ENCODE results near the gene PRKG1. TPM values are rescaled to one million over a fixed set of nuclear protein-coding genes. Genes with fewer than 3 reads are reported as not detected.

The PRKG1 gene
- total RNA-seq, 1 experiment from 2014 or later, result 7.4 TPM

DNA sequence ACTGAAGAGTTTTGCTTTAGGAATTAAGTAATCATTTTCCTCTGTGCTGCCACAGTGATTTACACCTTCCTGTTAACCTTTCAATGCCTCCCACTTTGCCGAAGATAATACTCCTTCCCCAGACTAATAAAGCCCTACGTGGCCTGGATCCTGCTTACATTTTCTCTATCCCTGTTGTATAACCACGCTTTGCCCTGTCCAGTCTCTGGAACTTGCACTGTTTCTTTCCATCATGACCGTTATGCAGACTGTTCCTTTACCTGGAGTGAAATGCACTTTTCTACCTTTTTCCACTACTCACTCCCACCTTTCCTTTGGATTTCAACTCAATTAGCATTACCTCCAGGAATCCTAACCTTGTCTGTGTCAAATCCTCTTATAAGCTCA lies 154.4 kb downstream of the PRKG1 start:
- no peaks in the 10 kb centered on the region for H4K20me1 ChIP-seq (ENCODE audit: low read length)
- no peak overlapping the region for H3K4me2 ChIP-seq (ENCODE audit: low read length)
- no peak overlapping the region for H3K9ac ChIP-seq (ENCODE audit: low read length)
- H3K4me3 ChIP-seq (ENCODE audit: low read length), result no peak overlapping the region
- BruUV-seq (replicated peaks), result no TSS peak
- peaks cover 28% of the 10 kb centered on the region for H3K4me1 ChIP-seq (ENCODE audit: insufficient read depth, low read length)
- H3K79me2 ChIP-seq (ENCODE audit: low read length), result no peaks in the 10 kb centered on the region
- no peak for ATAC-seq
- H3K36me3 ChIP-seq (ENCODE audit: low read depth, low read length), result no peaks in the 10 kb centered on the region
- ChIA-PET CTCF (no interaction called here), POLR2A (ENCODE audit: unreplicated experiment) (no interaction called here)
- no peaks in the 10 kb centered on the region for H3K9me3 ChIP-seq (ENCODE audit: low read length)
- H2AFZ ChIP-seq (ENCODE audit: low read length), result no peak overlapping the region
- no peaks in the 10 kb centered on the region for H3F3A ChIP-seq (ENCODE audit: low read length, unreplicated experiment)
- no peaks in the 10 kb centered on the region for H3K9me2 ChIP-seq (replicated peaks; ENCODE audit: low read length)
- DNase-seq, result no peak
- H3K27ac ChIP-seq (ENCODE audit: low read length), result no peak overlapping the region
- no peaks in the 10 kb centered on the region for H3K27me3 ChIP-seq (ENCODE audit: low read length)
- no peak for TF ChIP-seq EZH2phosphoT487 (IDR thresholded peaks at IDR 0.05; ENCODE audit: borderline replicate concordance, low read length)
- TF ChIP-seq, protein P1, sequence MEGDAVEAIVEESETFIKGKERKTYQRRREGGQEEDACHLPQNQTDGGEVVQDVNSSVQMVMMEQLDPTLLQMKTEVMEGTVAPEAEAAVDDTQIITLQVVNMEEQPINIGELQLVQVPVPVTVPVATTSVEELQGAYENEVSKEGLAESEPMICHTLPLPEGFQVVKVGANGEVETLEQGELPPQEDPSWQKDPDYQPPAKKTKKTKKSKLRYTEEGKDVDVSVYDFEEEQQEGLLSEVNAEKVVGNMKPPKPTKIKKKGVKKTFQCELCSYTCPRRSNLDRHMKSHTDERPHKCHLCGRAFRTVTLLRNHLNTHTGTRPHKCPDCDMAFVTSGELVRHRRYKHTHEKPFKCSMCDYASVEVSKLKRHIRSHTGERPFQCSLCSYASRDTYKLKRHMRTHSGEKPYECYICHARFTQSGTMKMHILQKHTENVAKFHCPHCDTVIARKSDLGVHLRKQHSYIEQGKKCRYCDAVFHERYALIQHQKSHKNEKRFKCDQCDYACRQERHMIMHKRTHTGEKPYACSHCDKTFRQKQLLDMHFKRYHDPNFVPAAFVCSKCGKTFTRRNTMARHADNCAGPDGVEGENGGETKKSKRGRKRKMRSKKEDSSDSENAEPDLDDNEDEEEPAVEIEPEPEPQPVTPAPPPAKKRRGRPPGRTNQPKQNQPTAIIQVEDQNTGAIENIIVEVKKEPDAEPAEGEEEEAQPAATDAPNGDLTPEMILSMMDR (conservative IDR thresholded peaks at IDR 0.05; ENCODE audit: low read depth, low read length), result no peak
- no peak for TF ChIP-seq EZH2 (IDR thresholded peaks at IDR 0.05; ENCODE audit: low read length, unreplicated experiment)
- intact Hi-C loops (cut with micrococcal nuclease), result no loop called here

DNA sequence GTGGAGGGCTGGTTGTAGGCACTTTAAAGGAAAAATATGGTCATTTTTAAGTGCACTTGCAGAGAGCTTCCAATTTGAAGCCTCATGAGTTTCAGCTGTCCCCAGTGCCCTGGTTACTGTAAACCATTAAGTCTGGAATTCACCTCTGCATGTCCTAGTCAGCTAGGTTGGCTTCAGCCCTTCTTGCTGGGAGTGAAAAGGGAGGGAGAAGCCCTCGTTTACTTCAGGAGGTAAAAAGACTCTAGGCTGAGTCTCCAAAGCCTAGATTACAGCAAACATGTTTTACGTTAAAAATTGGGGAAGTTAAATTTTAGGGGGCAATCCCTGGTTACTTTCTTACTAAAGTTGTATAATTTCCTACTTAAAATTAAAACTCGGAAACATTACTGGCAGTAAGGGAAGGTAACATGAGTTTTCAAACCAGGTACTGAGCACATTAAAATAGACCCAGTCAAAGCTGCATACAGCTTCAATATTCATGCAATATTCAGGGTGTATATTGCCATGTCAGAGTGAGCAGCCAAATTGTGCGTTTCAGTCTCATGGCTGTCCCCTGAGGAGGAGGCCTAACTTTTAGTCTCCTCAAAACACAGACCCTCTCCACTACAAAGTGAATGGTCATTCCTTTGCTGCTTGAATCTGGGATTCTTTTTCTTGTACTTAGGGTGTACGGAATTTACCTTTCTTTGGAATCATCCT lies 156.7 kb downstream of the PRKG1 start:
- Histone ChIP-seq H3F3A (ENCODE audit: low read length, unreplicated experiment) (no peaks in the 10 kb centered on the region), H3K79me2 (ENCODE audit: low read length) (no peaks in the 10 kb centered on the region), H3K9me2 (replicated peaks; ENCODE audit: low read length) (no peaks in the 10 kb centered on the region), H3K4me3 (ENCODE audit: low read length) (no peak overlapping the region), H3K9ac (ENCODE audit: low read length) (no peak overlapping the region), H4K20me1 (ENCODE audit: low read length) (no peaks in the 10 kb centered on the region), H3K27ac (ENCODE audit: low read length) (0 out of 2 replicates have a peak overlapping the region, but pooled peaks have one; percentile 1), H3K27me3 (ENCODE audit: low read length) (no peaks in the 10 kb centered on the region), H3K9me3 (ENCODE audit: low read length) (no peaks in the 10 kb centered on the region), H3K4me2 (ENCODE audit: low read length) (peak overlapping the region; percentile 13), H3K4me1 (ENCODE audit: insufficient read depth, low read length) (peaks cover 34% of the 10 kb centered on the region), H3K36me3 (ENCODE audit: low read depth, low read length) (no peaks in the 10 kb centered on the region), H2AFZ (ENCODE audit: low read length) (no peak overlapping the region)
- ChIA-PET POLR2A (ENCODE audit: unreplicated experiment) (interaction anchor here (0.9 kb wide), 1 partner anchor 157 kb away, joined by 5 read pairs; the partner anchor contains the start of gene PRKG1), CTCF (interaction anchor here (0.6 kb wide), 1 partner anchor 89 kb away, joined by 3 read pairs; no protein-coding TSS in a partner anchor)
- no peak for DNase-seq
- peak; percentile 2 for ATAC-seq
- BruUV-seq (replicated peaks), result no TSS peak
- TF ChIP-seq EZH2 (IDR thresholded peaks at IDR 0.05; ENCODE audit: low read length, unreplicated experiment) (no peak), EZH2phosphoT487 (IDR thresholded peaks at IDR 0.05; ENCODE audit: borderline replicate concordance, low read length) (no peak)
- TF ChIP-seq, protein P1 (conservative IDR thresholded peaks at IDR 0.05; ENCODE audit: low read depth, low read length), result no peak
- intact Hi-C loops (cut with micrococcal nuclease), result loop anchor here (1.0 to 10.0 kb wide), 4 partner anchors 54 to 734 kb away; partner anchors contain the start of gene PRKG1

DNA sequence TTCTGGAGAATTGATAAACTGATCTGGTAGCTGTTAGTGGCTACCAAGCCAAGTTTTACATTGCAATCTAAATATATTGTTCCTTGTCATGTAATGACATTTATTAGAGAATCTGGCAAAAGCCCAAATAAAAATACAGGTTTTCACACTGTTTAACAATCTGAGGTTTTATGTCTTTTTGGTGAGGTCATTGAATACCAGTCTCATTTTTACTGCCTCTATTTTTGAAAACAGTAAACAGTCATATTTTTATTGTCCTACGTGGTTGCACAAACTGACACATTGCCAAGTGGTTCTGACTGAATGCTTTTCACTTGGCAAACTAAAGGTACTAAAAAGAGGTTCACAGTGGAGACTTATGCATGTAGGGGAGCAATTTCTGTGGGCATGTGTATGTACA lies 157.5 kb downstream of the PRKG1 start:
- H3K36me3 ChIP-seq (ENCODE audit: low read depth, low read length), result no peaks in the 10 kb centered on the region
- no peak for TF ChIP-seq EZH2phosphoT487 (IDR thresholded peaks at IDR 0.05; ENCODE audit: borderline replicate concordance, low read length)
- TF ChIP-seq, protein P1 (conservative IDR thresholded peaks at IDR 0.05; ENCODE audit: low read depth, low read length), result no peak
- TF ChIP-seq EZH2 (IDR thresholded peaks at IDR 0.05; ENCODE audit: low read length, unreplicated experiment), result no peak
- H3K9me3 ChIP-seq (ENCODE audit: low read length), result no peaks in the 10 kb centered on the region
- H3K4me3 ChIP-seq (ENCODE audit: low read length), result no peak overlapping the region
- no peak overlapping the region for H3K27ac ChIP-seq (ENCODE audit: low read length)
- H3K79me2 ChIP-seq (ENCODE audit: low read length), result no peaks in the 10 kb centered on the region
- POLR2A ChIA-PET (ENCODE audit: unreplicated experiment), result interaction anchor here (0.9 kb wide), 1 partner anchor 158 kb away, joined by 5 read pairs; the partner anchor contains the start of gene PRKG1
- ATAC-seq (peak; percentile 78), DNase-seq (peak; percentile 94)
- H2AFZ ChIP-seq (ENCODE audit: low read length), result no peak overlapping the region
- H3K4me1 ChIP-seq (ENCODE audit: insufficient read depth, low read length), result peaks cover 34% of the 10 kb centered on the region
- no peaks in the 10 kb centered on the region for H3F3A ChIP-seq (ENCODE audit: low read length, unreplicated experiment)
- H3K9me2 ChIP-seq (replicated peaks; ENCODE audit: low read length), result no peaks in the 10 kb centered on the region
- H4K20me1 ChIP-seq (ENCODE audit: low read length), result no peaks in the 10 kb centered on the region
- H3K4me2 ChIP-seq (ENCODE audit: low read length), result peak overlapping the region; percentile 13
- intact Hi-C loops (cut with micrococcal nuclease), result loop anchor here (1.0 to 10.0 kb wide), 5 partner anchors 54 to 733 kb away; partner anchors contain the start of gene PRKG1
- CTCF ChIA-PET, result no interaction called here
- no TSS peak for BruUV-seq (replicated peaks)
- H3K27me3 ChIP-seq (ENCODE audit: low read length), result no peaks in the 10 kb centered on the region
- H3K9ac ChIP-seq (ENCODE audit: low read length), result no peak overlapping the region
